ENCODE measurements around the gene SMIM13.

Gene SMIM13

GRCh38 chr6:11146117-11146826 lies 52.6 kb downstream of the SMIM13 start:
- peaks cover 7% of the 10 kb centered on the region for H3K4me1 ChIP-seq (ENCODE audit: control insufficient read depth, insufficient read depth, low read length)
- no peak overlapping the region for H3K9ac ChIP-seq (ENCODE audit: low read length)
- H3K4me3 ChIP-seq (ENCODE audit: low read length), result no peak overlapping the region
- H3K9me3 ChIP-seq (ENCODE audit: control insufficient read depth, low read length), result no peaks in the 10 kb centered on the region
- no peaks in the 10 kb centered on the region for H3K36me3 ChIP-seq (ENCODE audit: control insufficient read depth, insufficient read depth, low read length)
- H3K27me3 ChIP-seq (ENCODE audit: control insufficient read depth, insufficient read depth, low read length), result no peaks in the 10 kb centered on the region

DNA sequence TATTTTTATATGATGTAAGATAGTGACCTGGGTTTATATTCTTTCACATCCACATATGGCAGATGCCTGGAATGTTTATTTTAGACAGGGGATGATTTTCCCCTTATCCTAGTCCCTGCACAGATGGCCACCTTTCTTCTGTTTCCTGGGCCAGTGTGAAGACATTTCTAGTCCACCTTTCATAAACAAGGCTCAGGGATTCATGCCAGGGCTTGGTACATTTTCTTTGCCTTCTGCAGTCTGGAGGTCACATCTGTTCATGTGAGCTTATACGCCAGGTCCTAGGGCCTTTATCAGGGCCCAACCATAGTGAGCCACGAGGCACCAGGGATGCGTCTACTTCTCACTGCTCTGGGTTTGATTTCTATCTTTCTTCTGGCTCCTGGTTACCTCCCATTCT lies 55.9 kb downstream of the SMIM13 start:
- no peaks in the 10 kb centered on the region for H3K4me1 ChIP-seq (ENCODE audit: control insufficient read depth, insufficient read depth, low read length)
- H3K9me3 ChIP-seq (ENCODE audit: control insufficient read depth, low read length), result no peaks in the 10 kb centered on the region
- H3K27me3 ChIP-seq (ENCODE audit: control insufficient read depth, insufficient read depth, low read length), result no peaks in the 10 kb centered on the region
- no peaks in the 10 kb centered on the region for H3K36me3 ChIP-seq (ENCODE audit: control insufficient read depth, insufficient read depth, low read length)
- H3K9ac ChIP-seq (ENCODE audit: low read length), result no peak overlapping the region
- H3K4me3 ChIP-seq (ENCODE audit: low read length), result no peak overlapping the region

GRCh38 chr6:11151488-11151887 lies 57.9 kb downstream of the SMIM13 start:
- no peaks in the 10 kb centered on the region for H3K27me3 ChIP-seq (ENCODE audit: control insufficient read depth, insufficient read depth, low read length)
- no peak overlapping the region for H3K4me3 ChIP-seq (ENCODE audit: low read length)
- no peaks in the 10 kb centered on the region for H3K4me1 ChIP-seq (ENCODE audit: control insufficient read depth, insufficient read depth, low read length)

DNA sequence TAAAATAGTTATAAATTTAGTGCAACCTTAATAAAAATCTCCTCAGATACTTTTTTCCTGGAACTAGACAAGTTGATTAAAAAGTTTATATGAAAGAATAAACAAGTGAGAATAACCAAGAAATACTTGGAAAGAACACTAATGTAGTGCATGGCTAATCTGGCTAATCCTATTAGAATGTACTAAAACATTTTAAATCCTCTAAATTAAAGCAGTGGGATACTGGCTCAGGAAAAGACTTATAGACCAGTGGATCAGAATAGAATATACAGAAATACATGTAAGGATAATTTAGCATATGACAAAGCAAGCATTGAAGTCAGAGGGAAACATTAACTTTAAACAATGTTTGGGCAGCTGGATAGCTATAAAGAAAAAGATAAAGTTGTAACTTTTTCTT lies 58.9 kb downstream of the SMIM13 start:
- no peaks in the 10 kb centered on the region for H3K9me3 ChIP-seq (ENCODE audit: control insufficient read depth, low read length)
- no peaks in the 10 kb centered on the region for H3K4me1 ChIP-seq (ENCODE audit: control insufficient read depth, insufficient read depth, low read length)
- H3K4me3 ChIP-seq (ENCODE audit: low read length), result no peak overlapping the region
- H3K27me3 ChIP-seq (ENCODE audit: control insufficient read depth, insufficient read depth, low read length), result no peaks in the 10 kb centered on the region
- H3K36me3 ChIP-seq (ENCODE audit: control insufficient read depth, insufficient read depth, low read length), result no peaks in the 10 kb centered on the region
- H3K9ac ChIP-seq (ENCODE audit: low read length), result no peak overlapping the region

More at GRCh38 chr6:11151488-11151887, 57.9 kb downstream of the SMIM13 start:
- no peaks in the 10 kb centered on the region for H3K36me3 ChIP-seq (ENCODE audit: control insufficient read depth, insufficient read depth, low read length)
- H3K9ac ChIP-seq (ENCODE audit: low read length), result no peak overlapping the region
- no peaks in the 10 kb centered on the region for H3K9me3 ChIP-seq (ENCODE audit: control insufficient read depth, low read length)

DNA sequence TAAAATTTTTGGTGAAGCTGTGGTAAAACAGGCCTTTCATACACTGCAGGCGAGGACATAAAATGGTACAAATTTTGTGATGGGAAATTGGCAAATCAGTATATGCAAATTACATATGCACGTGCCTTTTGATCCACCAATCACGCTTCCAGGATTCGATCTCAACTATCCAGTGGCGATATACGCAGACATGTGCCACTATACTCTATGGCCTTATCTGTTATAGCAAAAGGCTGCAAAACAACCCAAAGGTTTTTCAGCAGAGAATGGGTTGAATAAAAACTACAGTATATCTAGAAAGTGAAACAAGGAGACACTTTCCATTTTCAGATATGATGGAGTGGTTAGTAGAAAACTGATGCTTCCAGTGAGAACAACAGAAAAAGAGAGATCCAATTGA lies 59.8 kb downstream of the SMIM13 start:
- H3K27me3 ChIP-seq (ENCODE audit: control insufficient read depth, insufficient read depth, low read length), result no peaks in the 10 kb centered on the region
- no peaks in the 10 kb centered on the region for H3K9me3 ChIP-seq (ENCODE audit: control insufficient read depth, low read length)
- no peaks in the 10 kb centered on the region for H3K4me1 ChIP-seq (ENCODE audit: control insufficient read depth, insufficient read depth, low read length)
- no peaks in the 10 kb centered on the region for H3K36me3 ChIP-seq (ENCODE audit: control insufficient read depth, insufficient read depth, low read length)
- no peak overlapping the region for H3K9ac ChIP-seq (ENCODE audit: low read length)
- H3K4me3 ChIP-seq (ENCODE audit: low read length), result no peak overlapping the region

DNA sequence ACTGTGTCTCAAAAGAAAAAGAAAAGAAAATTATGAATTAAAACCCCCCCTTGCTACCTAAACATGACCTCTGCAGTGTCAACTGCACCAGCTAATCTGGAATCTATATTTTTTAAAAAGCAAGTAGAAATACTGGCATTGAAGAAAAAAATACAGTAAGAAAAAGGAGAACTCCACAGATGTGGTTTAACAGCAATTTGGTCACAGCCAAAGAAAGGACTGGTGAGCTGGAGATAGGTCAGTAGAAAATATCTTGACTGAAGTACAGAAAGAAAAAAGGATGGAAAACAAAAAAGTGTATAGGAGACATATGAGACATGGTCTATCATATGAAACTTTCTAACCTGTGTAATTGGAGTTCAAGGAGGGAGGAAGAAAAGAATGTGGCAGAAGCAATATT lies 62.0 kb downstream of the SMIM13 start:
- no peaks in the 10 kb centered on the region for H3K36me3 ChIP-seq (ENCODE audit: control insufficient read depth, insufficient read depth, low read length)
- no peaks in the 10 kb centered on the region for H3K4me1 ChIP-seq (ENCODE audit: control insufficient read depth, insufficient read depth, low read length)
- H3K4me3 ChIP-seq (ENCODE audit: low read length), result no peak overlapping the region
- H3K27me3 ChIP-seq (ENCODE audit: control insufficient read depth, insufficient read depth, low read length), result no peaks in the 10 kb centered on the region
- H3K9me3 ChIP-seq (ENCODE audit: control insufficient read depth, low read length), result no peaks in the 10 kb centered on the region
- no peak overlapping the region for H3K9ac ChIP-seq (ENCODE audit: low read length)

DNA sequence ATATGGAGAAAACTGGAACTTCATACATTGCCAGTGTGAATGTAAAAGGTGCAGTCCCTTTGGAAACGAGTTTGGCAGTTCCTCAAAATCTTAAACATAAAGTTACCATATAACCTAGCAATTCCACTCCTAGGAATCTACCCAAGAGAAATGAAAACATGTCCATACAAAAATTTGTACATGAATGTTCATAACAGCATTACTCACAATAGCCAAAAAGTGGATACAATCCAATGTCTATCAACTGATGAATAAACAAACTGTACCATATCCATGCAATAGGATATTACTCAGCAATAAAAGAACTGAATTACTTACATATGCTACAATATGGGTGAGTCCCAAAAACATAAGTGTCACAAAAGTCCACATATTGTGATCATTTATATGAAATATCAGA lies 66.6 kb downstream of the SMIM13 start:
- Histone ChIP-seq H3K4me1 (ENCODE audit: control insufficient read depth, insufficient read depth, low read length) (no peaks in the 10 kb centered on the region), H3K9ac (ENCODE audit: low read length) (no peak overlapping the region), H3K27me3 (ENCODE audit: control insufficient read depth, insufficient read depth, low read length) (no peaks in the 10 kb centered on the region), H3K9me3 (ENCODE audit: control insufficient read depth, low read length) (no peaks in the 10 kb centered on the region), H3K4me3 (ENCODE audit: low read length) (no peak overlapping the region), H3K36me3 (ENCODE audit: control insufficient read depth, insufficient read depth, low read length) (no peaks in the 10 kb centered on the region)

- Histone ChIP-seq H3K4me1 (ENCODE audit: control insufficient read depth, insufficient read depth, low read length) (no peaks in the 10 kb centered on the region), H3K9ac (ENCODE audit: low read length) (no peak overlapping the region), H3K36me3 (ENCODE audit: control insufficient read depth, insufficient read depth, low read length) (no peaks in the 10 kb centered on the region), H3K4me3 (ENCODE audit: low read length) (no peak overlapping the region), H3K27me3 (ENCODE audit: control insufficient read depth, insufficient read depth, low read length) (no peaks in the 10 kb centered on the region), H3K9me3 (ENCODE audit: control insufficient read depth, low read length) (no peaks in the 10 kb centered on the region)
These were observed 67.7 kb downstream of the SMIM13 start for GRCh38 chr6:11161031-11161956.

DNA sequence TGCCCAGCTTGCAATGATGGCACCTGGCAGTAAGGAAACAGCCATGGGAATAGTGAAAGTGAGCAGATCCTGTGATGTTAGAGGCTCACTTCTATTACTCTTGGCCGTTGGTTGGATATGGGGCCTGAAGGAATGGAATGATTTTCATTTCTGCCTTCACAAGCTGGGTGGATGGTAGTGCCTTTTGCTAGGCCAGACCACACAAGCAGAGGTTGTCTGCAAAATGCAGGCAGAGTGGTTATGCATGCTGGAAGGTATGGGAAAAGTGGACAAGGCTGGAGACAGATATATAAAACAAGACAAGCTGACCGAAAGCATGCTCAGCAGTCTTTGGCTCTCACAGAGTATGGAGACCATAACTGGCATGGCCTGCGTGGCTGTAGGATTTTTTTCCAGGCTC lies 68.6 kb downstream of the SMIM13 start:
- H3K4me1 ChIP-seq (ENCODE audit: control insufficient read depth, insufficient read depth, low read length), result no peaks in the 10 kb centered on the region
- no peaks in the 10 kb centered on the region for H3K36me3 ChIP-seq (ENCODE audit: control insufficient read depth, insufficient read depth, low read length)
- H3K9ac ChIP-seq (ENCODE audit: low read length), result no peak overlapping the region
- no peaks in the 10 kb centered on the region for H3K9me3 ChIP-seq (ENCODE audit: control insufficient read depth, low read length)
- no peak overlapping the region for H3K4me3 ChIP-seq (ENCODE audit: low read length)
- H3K27me3 ChIP-seq (ENCODE audit: control insufficient read depth, insufficient read depth, low read length), result no peaks in the 10 kb centered on the region

DNA sequence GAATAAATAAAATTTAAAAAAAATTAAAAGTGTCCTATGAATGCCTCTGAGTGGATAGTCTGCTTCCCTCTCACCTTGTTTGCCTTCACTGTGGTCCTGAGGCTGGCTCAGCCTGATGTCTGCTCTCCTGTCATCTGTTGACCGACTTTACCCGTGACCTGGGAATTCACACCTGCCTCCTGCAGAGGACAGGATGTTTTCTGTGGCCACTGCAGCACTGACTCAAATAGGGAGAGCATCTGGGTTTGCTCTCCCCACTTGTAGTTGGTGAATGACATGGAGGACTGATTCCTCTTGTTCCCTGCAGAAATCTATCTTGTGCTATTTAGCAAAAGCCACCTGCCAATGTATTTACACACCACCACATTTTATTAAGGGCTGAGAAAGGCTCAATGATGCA lies 70.3 kb downstream of the SMIM13 start:
- Histone ChIP-seq H3K4me3 (ENCODE audit: low read length) (no peak overlapping the region), H3K9me3 (ENCODE audit: control insufficient read depth, low read length) (no peaks in the 10 kb centered on the region), H3K36me3 (ENCODE audit: control insufficient read depth, insufficient read depth, low read length) (no peaks in the 10 kb centered on the region), H3K4me1 (ENCODE audit: control insufficient read depth, insufficient read depth, low read length) (no peaks in the 10 kb centered on the region), H3K9ac (ENCODE audit: low read length) (no peak overlapping the region), H3K27me3 (ENCODE audit: control insufficient read depth, insufficient read depth, low read length) (no peaks in the 10 kb centered on the region)

DNA sequence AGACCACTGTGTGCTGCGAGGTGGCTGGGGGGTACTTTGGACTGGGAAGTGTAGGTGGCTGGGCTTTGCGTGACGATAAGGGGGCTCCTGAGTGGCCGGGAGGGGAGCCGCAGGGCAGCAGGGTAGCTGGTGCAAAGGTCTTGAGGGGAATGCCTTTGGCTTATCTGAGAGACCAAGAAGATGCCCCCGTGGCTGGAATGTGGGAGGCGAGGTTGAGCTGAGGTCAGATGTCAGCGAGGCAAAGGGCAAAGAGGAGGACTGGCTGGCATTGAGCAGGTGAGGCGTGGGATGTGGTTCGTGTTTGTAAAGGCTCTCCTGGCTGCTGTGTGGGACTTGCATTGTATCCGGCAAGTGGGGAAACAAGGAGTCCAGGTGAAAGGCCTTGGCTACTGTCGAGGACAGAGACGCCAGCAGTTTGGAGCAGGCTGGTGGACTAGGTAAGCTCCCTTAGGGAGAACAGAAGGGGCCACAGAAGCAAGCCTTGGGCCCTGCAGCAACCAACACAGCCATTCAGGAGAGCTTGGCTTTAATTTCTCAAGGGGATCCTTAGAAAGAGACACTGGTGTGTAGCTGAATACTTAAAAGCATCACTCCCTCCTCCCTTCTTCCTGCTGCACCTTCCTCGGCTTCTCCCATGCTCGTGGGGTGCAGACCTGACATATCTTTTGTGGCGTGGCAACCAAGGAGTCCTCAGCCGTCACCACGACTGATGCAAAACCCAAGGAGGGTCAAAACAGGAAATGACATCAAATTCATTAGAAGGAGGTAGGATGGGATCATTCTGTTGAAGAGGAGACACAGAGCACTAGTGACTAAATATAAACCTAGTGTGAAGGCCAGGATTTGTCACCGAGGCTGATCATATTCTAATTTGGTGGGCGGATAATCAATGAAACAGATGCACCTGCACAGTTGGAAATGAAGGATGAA lies 71.3 kb downstream of the SMIM13 start:
- Histone ChIP-seq H3K4me1 (ENCODE audit: control insufficient read depth, insufficient read depth, low read length) (no peaks in the 10 kb centered on the region), H3K36me3 (ENCODE audit: control insufficient read depth, insufficient read depth, low read length) (no peaks in the 10 kb centered on the region)

More for the DNA sequence above, 71.3 kb downstream of the SMIM13 start:
- H3K27me3 ChIP-seq (ENCODE audit: control insufficient read depth, insufficient read depth, low read length), result no peaks in the 10 kb centered on the region
- no peak overlapping the region for H3K9ac ChIP-seq (ENCODE audit: low read length)
- H3K4me3 ChIP-seq (ENCODE audit: low read length), result no peak overlapping the region
- H3K9me3 ChIP-seq (ENCODE audit: control insufficient read depth, low read length), result no peaks in the 10 kb centered on the region

Measured in mucosa of stomach (tissue), 1 donor.